GM18508 (cell line): ENCODE data around the gene CPLX1.

Source experiments
- ATAC-seq: cut with Tn5 transposase; IDR thresholded peaks from one replicate; pipeline ENCODE4 v1.9.1; 2021; ENCODE audit warnings: moderate number of reproducible peaks; ENCODE audit not compliant: insufficient read depth, unreplicated experiment

The CPLX1 gene

DNA sequence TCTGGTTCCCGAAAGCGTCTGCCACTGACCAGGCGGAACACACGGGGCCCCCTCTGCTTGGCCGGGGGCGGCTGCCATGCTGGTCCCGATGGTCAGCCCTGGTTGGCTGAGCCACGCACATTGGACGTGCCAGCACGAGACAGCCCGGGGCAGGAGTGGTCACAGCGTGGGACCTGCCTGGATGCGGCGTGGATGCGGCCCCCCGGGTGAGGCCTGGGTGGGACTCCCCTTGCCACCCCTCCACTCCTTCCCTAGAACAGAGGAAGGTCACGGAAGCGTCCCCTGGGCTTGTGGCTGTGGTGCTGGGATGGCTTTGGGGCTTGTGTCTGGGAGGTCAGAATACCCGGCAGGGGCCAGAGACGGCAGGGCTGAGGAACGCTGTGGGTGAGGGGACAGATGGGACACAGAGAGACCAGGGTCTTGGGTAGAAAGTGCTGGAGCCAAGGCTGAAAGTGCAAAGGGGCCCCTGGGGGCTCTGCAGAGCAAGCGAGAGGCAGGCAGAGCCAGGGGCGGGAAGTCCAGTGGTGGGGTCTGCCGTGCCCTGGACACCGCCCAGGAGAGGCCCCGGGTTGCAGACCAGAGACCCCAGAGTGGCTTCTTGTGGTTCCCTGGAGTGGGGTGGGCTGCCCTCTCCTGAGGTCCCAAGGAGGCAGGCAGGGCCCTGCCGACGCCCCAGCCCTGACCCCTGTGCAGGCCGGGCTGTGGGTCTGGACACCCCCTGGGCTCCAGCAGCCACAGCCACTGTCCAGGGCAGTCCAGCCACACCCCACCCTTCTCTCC, 8.6 kb upstream of the CPLX1 start:
- ATAC-seq: no peak

- no peak for ATAC-seq
These were observed 7.9 kb upstream of the CPLX1 start for GRCh38 chr4:833731-834367.

- ATAC-seq: no peak
These were observed 7.2 kb upstream of the CPLX1 start for GRCh38 chr4:833156-833555.

GRCh38 chr4:832536-832935, 6.6 kb upstream of the CPLX1 start:
- ATAC-seq: no peak

DNA sequence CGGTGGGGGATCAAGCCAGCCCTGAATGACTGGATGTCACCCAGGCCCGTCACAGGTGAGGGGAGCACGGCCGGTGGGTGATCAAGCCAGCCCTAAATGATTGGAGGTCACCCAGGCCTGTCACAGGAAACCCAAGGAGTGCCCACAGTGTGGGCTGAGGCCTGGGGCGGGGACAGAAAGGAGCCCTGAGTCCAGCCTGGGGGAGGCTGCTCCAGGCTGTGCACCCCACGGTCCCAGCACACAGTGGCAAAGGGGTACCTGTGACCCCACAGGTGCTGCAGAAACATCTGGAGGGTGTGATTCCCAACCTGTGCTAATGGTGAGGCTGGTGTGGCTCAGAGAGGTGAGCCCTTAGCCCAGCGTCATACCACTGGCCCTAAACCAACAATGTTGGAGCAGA, 6.2 kb upstream of the CPLX1 start:
- no peak for ATAC-seq

DNA sequence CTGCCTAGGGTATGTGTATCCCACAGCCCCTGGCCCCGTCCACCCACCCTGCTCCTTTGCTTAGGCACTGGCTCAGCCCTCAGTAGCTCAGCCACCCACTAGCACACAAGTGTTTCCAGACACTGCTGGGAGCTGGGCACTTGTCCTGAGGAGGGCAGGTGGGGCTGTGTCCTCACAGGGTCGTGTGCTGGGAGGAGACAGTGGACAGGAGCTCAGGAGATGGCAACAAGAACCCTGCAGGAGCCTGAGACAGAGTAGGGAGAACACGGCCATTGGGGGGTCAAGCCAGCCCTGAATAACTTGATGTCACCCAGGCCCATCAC, 5.5 kb upstream of the CPLX1 start:
- ATAC-seq: no peak

GRCh38 chr4:830601-831482, 4.9 kb upstream of the CPLX1 start:
- ATAC-seq: no peak

DNA sequence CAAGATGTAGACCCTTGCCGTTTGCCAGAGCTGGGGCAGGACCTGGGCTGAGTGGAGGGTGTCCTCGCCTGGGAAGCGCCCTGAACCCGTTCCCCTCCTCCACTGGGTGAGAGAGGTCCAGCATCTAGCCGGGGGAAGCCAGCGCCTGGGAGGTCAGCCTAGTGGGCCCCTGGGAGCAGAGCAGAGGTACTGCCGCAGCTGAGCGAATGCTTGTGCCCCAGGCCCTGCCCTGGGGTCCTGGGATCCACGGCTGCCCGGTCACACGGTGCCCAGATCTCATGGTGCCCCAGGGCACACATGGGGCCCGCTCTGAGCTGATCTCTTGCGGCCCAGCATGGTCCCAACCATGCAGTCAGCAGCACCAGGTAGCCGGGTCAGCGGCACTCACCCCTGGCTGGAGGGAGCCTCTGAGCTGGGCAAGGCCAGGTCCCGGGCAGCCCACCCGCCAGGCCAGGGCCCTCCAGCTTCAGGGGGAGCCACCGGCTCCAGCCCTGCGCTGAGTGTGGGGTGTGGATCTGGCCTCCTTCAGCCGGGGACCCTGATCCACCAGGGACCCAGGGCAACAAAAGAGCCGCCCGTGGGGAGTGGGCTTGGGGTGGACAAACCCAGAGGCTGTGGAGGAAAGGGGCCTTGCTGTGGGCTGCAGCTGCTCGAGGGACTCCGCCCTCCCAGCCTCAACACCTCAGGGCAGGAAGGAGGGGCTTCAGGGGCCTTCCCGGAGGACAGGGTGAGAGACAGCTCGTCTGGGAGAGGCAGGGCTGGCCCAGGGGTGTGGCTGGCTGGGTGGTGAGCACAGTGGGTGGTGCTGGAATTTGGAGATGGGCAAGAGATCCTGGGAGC, 4.1 kb upstream of the CPLX1 start:
- no peak for ATAC-seq

- ATAC-seq: no peak
These were observed 3.4 kb upstream of the CPLX1 start for GRCh38 chr4:829291-829690.

GRCh38 chr4:828641-829271, 2.8 kb upstream of the CPLX1 start:
- no peak for ATAC-seq

DNA sequence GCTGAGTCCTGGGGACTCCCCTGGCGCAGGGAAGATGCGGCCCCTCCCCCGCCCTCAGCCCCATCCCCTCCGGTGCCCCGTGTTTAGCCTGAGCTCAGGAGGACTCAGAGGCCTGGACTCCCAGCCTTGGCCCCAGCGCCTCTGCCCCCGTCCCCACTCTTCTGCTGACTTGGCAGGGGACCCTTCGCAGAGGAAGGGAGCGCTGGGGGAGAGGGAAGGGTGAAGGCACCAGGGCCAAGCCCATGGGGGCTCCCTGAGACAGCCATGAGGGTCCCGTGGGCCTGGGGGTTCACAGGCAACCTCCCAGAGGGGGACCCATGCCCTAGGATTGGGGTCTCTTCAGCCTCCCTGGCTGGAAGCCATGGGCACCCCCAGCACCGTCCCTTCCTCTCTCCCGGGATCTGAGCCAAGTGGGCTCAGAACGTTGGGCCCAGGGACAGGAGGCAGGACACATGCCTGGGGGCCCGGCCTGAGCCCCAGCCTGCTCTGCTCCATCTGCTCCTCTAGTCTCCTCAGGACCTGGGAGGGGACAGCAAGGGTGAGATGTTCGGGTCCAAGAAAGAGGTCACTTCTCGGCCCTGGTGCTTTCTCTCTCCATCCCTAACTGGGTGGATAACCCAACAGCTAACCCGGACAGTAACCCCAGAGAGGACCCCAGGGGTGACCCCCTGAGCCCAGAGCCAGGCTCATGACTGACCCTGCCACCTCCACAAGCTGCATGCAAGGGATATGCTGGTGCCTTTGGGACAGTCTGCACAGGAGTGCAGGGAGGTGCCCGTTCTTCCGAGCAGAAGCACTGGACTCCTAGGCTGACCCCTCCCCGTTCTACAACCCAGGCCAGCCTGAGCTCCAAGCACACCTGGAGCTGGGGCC, 1.5 kb upstream of the CPLX1 start:
- no peak for ATAC-seq

DNA sequence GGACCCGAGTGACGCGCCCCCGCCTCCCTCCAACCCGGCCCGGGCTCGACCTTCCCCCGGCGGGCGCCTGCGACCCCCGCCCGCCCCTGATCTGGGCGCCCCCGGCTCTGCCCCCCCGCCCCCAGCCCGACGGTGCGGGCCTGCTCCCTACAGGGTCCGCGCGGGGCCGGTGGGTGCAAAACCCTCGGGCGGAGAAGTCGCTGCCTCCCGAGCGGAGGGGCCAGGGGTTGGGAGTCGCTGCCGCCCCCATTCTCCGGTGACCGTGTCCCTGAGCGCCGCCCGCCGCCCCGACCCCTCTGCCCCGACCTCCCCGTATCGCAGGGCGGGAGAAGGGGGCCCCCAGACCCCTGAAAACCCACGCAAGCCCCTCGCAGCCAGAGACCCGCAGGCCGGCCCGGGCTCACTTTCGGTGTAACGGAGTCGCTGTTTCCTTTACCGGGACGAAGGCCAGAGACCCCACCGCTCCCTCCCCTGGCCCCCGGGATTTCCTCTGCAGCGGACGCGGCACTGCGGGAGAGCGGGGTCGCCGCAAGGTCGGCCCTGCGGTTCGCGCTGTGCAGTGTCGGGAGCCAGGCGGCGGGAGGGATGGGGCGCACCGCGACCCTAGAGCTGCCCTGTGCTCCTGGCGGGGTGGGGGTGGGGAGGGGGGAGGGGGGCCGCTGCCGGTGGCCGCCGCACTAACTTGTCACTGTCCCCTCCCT, 729 bp upstream of the CPLX1 start:
- ATAC-seq: no peak

- ATAC-seq: no peak
These were observed 612 bp downstream of the CPLX1 start for GRCh38 chr4:825063-825970.

- no peak for ATAC-seq
These were observed 1.4 kb downstream of the CPLX1 start for GRCh38 chr4:824461-825062.

GRCh38 chr4:823761-824460, 2.0 kb downstream of the CPLX1 start:
- no peak for ATAC-seq

- no peak for ATAC-seq
These were observed 2.7 kb downstream of the CPLX1 start for GRCh38 chr4:823176-823760.
